ENCODE results near the gene XBP1.

GRCh38 chr22:28773461-28773867, 26.9 kb downstream of the XBP1 start:
- TF ChIP-seq CTCF (conservative IDR thresholded peaks at IDR 0.05; ENCODE audit: low read length) (no peak), EZH2phosphoT487 (IDR thresholded peaks at IDR 0.05; ENCODE audit: borderline replicate concordance, low read depth, low read length) (no peak)
